ENCODE data around the gene MRC2. TPM values are rescaled to one million over a fixed set of nuclear protein-coding genes. Genes with fewer than 3 reads are reported as not detected.

The MRC2 gene
- total RNA-seq, 1 experiment from 2014 or later = 10.7 TPM

GRCh38 chr17:62700964-62701705 lies 73.7 kb downstream of the MRC2 start:
- H2AFZ ChIP-seq (ENCODE audit: low read depth, low read length, poor library complexity, severe bottlenecking) = no peak overlapping the region
- H3K9ac ChIP-seq (ENCODE audit: low read length) = no peak overlapping the region
- no peaks in the 10 kb centered on the region for H3K79me2 ChIP-seq (ENCODE audit: insufficient read depth, low read length)
- H3K4me1 ChIP-seq (ENCODE audit: control insufficient read depth in 1 of 2, insufficient read depth in 2 of 2, low read length in 2 of 2) = peaks cover 18 to 32% of the 10 kb centered on the region in 2 experiments
- no peak overlapping the region for H3K4me3 ChIP-seq (replicated peaks in 1 of 2; ENCODE audit: low read depth in 1 of 2, low read length in 2 of 2)
- H3K27me3 ChIP-seq (ENCODE audit: insufficient read depth, low read length) = no peaks in the 10 kb centered on the region
- DNase-seq (ENCODE audit: low read depth, low spot score) (no peak), ATAC-seq (no peak)
- ChIA-PET CTCF (no interaction called here), POLR2A (no interaction called here), RAD21 (ENCODE audit: low non-redundant PET in 1 of 2, low total read pairs in 2 of 2, uncharacterized antibody in 2 of 2, unreplicated experiment in 2 of 2) (no interaction called here)
- H3K4me2 ChIP-seq (ENCODE audit: low read length) = no peak overlapping the region
- no peaks in the 10 kb centered on the region for H4K20me1 ChIP-seq (ENCODE audit: insufficient read depth)
- TF ChIP-seq REST (IDR thresholded peaks at IDR 0.05; ENCODE audit: low read depth) = no peak
- TF ChIP-seq ZNF274 (IDR thresholded peaks at IDR 0.05; ENCODE audit: low read depth, low read length) = no peak
- TF ChIP-seq TCF7L2 (IDR thresholded peaks at IDR 0.05; ENCODE audit: borderline replicate concordance, extremely low read depth, insufficient read depth, insufficient read length) = no peak
- intact Hi-C loops (cut with micrococcal nuclease) = loop anchor here (5.0 kb wide), 1 partner anchor 381 kb away; no protein-coding TSS in a partner anchor
- no peak overlapping the region for H3K27ac ChIP-seq (ENCODE audit: low read depth, low read length)
- no peaks in the 10 kb centered on the region for H3K9me3 ChIP-seq (ENCODE audit: control insufficient read depth in 1 of 2, insufficient read depth in 1 of 2, low read depth in 1 of 2, low read length in 2 of 2)
- H3K36me3 ChIP-seq (ENCODE audit: control insufficient read depth in 1 of 2, insufficient read depth in 2 of 2, low read length in 2 of 2) = no peaks in the 10 kb centered on the region
- H3K9me2 ChIP-seq (ENCODE audit: insufficient read depth) = no peaks in the 10 kb centered on the region
- no TSS peak for BruUV-seq (replicated peaks)

GRCh38 chr17:62701706-62702085 lies 74.2 kb downstream of the MRC2 start:
- Histone ChIP-seq H2AFZ (ENCODE audit: low read depth, low read length, poor library complexity, severe bottlenecking) (no peak overlapping the region), H3K9ac (ENCODE audit: low read length) (no peak overlapping the region), H3K79me2 (ENCODE audit: insufficient read depth, low read length) (no peaks in the 10 kb centered on the region), H3K4me2 (ENCODE audit: low read length) (no peak overlapping the region), H3K4me1 (ENCODE audit: control insufficient read depth in 1 of 2, insufficient read depth in 2 of 2, low read length in 2 of 2) (peaks cover 18 to 32% of the 10 kb centered on the region in 2 experiments), H3K9me2 (ENCODE audit: insufficient read depth) (no peaks in the 10 kb centered on the region), H3K9me3 (ENCODE audit: control insufficient read depth in 1 of 2, insufficient read depth in 1 of 2, low read depth in 1 of 2, low read length in 2 of 2) (no peaks in the 10 kb centered on the region), H3K27ac (ENCODE audit: low read depth, low read length) (no peak overlapping the region), H4K20me1 (ENCODE audit: insufficient read depth) (no peaks in the 10 kb centered on the region), H3K4me3 (replicated peaks in 1 of 2; ENCODE audit: low read depth in 1 of 2, low read length in 2 of 2) (no peak overlapping the region), H3K27me3 (ENCODE audit: insufficient read depth, low read length) (no peaks in the 10 kb centered on the region), H3K36me3 (ENCODE audit: control insufficient read depth in 1 of 2, insufficient read depth in 2 of 2, low read length in 2 of 2) (no peaks in the 10 kb centered on the region)
- ATAC-seq = no peak
- no peak for DNase-seq (ENCODE audit: low read depth, low spot score)
- ChIA-PET CTCF (no interaction called here), RAD21 (ENCODE audit: low non-redundant PET in 1 of 2, low total read pairs in 2 of 2, uncharacterized antibody in 2 of 2, unreplicated experiment in 2 of 2) (no interaction called here), POLR2A (no interaction called here)
- intact Hi-C loops (cut with micrococcal nuclease) = loop anchor here (5.0 kb wide), 1 partner anchor 381 kb away; no protein-coding TSS in a partner anchor
- BruUV-seq (replicated peaks) = no TSS peak
- TF ChIP-seq RAD21 (IDR thresholded peaks at IDR 0.05; ENCODE audit: low read depth) (no peak), ZNF274 (IDR thresholded peaks at IDR 0.05; ENCODE audit: low read depth, low read length) (no peak), SIN3A (IDR thresholded peaks at IDR 0.05; ENCODE audit: low read depth) (no peak), REST (IDR thresholded peaks at IDR 0.05; ENCODE audit: low read depth) (no peak), ZBTB33 (IDR thresholded peaks at IDR 0.05; ENCODE audit: extremely low read depth, insufficient replicate concordance, low read length) (no peak), JUND (IDR thresholded peaks at IDR 0.05) (no peak)
